LNCAP (cell line): ENCODE measurements around the gene SIX1.

Experiments used
- TF ChIP-seq, protein P1 (sequence below): fragments of 450-650 bp; IDR thresholded peaks from 2 replicates; pipeline ENCODE4 v1.5.1; 2017; ENCODE audit warnings: mild to moderate bottlenecking

SIX1 gene

DNA sequence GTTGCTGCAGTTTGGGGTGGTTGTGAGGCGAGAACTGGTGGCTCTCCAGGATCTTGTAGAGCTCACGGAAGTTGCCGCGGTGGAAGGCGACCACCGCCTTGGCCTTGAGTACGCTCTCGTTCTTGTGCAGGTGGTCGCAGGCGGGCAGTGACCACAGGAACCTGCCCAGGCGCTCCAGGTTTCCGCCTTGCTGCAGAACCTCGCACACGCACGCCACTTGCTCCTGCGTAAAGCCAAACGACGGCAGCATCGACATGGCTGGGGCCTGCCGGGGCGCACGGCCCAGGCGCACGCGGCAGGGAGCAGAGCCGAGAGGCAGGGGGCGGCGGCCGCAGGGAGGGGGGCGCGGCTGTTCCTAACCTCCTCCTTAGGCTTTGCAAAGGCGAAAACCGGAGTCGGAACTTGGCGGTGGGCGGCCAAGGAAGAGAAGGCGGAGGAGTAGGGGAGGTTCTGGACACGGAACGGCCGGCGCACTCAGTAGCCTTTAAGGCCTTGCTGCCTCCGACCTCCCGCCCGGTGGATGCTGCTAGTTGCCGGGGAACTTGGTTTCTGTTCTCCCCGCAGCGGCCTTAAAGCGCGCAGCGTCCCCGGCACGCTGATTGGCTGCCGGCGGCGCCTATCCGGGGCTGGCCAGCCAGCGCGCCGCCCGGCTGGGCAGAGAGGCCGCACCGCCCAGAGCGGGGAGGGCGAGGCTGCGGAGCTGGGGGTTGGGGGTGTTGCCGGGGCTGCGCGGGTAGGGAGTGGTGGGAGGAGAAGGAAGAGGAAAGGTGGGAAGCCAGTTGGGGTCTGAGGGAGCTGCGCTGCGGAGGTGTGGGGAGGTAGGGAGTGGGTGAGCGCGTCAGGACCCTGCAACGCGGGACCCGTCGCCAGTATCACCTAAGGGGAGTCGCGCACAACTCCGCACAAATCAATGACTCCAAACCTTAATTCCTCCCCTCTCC is at the start of gene SIX1:
SIX1 (minus strand) TSS at position 544 of the 941 bp plus-strand sequence; CDS start at position 256, 288 bp downstream.
- TF ChIP-seq, protein P1, sequence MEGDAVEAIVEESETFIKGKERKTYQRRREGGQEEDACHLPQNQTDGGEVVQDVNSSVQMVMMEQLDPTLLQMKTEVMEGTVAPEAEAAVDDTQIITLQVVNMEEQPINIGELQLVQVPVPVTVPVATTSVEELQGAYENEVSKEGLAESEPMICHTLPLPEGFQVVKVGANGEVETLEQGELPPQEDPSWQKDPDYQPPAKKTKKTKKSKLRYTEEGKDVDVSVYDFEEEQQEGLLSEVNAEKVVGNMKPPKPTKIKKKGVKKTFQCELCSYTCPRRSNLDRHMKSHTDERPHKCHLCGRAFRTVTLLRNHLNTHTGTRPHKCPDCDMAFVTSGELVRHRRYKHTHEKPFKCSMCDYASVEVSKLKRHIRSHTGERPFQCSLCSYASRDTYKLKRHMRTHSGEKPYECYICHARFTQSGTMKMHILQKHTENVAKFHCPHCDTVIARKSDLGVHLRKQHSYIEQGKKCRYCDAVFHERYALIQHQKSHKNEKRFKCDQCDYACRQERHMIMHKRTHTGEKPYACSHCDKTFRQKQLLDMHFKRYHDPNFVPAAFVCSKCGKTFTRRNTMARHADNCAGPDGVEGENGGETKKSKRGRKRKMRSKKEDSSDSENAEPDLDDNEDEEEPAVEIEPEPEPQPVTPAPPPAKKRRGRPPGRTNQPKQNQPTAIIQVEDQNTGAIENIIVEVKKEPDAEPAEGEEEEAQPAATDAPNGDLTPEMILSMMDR, result no peak

DNA sequence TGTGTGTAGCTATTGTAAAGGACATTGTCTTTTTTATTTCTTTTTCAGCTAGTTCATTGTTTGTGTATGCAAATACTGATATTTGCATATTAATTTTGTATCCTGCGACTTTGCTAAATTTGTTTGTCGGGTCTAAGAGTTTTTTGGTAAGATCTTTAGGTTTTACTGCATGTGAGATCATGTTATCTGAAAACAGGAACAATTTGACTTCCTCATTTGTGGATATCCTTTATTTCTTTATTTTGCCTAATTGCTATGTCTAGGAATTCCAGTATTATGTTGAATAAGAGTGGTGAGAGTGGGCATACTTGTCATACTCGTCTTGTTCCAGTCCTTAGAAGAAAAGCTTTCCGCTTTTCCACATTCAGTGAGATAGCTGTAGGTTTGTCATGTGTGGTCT is 46.0 kb upstream of the SIX1 start:
- TF ChIP-seq, protein P1, result no peak

DNA sequence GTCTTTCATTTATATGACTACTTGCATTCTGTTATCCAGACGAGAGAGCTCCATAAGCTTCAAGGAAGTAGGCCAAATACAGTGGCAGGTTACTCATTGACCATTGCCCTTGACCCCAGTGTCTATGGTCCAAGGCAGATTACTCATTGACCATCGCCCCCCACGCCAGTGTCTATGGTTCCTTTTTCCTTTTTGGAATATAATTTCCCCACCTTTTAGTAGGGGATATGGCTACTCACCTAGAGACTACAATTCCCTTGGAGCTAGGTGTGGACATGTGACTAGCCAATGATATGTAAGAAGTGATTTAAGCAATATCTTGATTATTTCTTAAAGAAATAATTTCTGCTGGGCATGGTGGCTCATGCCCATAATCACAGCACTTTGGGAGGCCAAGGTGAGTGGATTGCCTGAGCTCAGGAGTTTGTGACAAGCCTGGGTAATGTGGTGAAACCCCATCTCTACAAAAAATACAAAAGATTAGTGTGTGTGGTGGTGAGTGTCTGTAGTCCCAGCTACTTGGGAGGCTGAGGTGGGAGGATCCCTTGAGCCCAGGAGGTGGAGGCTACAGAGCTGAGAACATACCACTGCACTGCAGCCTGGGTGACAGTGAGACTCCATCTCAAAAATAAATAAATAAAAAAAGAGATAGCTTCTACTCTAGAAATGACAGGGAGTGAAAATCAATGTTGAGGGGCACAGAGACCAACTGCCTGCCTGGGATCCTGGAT is 42.3 kb upstream of the SIX1 start:
- TF ChIP-seq, protein P1, result no peak

DNA sequence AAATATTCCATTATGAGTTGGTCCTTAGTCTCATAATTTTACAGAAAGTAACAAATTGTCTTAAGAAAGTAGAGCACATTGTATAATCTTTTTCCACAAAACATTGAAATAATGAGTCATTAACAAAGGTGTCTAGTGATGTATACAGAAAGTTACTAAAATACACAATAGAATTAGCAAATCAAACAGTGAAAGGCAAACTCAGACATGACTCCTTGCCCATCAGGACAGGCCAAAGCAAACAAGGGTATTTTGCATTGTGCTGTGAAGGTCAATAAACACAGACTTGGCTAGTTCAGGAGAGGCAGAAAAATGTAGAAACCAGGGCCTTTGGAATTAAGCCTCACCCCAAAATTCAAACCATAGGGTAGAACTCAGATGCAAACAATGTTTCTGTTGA is 37.6 kb upstream of the SIX1 start:
- TF ChIP-seq, protein P1, result no peak

DNA sequence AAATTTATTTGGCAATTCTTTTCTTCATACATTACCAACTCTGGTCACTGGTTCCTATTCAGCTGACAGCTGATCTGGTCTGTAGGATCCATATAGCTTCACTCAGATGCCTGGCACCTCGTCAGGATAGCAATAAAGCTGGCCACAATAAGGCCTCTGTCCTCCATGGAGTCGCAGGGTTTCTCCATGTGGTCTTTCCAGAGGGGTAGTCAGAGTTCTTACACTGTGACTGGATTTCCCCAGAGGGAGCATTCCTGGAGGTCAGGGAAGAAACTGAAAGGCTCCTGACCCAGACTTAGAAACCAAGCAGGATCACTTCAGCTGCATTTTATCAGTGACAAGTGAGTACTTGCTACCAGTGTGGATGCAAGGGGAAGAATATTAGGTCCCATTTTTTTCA is 34.9 kb upstream of the SIX1 start:
- TF ChIP-seq, protein P1, result no peak

DNA sequence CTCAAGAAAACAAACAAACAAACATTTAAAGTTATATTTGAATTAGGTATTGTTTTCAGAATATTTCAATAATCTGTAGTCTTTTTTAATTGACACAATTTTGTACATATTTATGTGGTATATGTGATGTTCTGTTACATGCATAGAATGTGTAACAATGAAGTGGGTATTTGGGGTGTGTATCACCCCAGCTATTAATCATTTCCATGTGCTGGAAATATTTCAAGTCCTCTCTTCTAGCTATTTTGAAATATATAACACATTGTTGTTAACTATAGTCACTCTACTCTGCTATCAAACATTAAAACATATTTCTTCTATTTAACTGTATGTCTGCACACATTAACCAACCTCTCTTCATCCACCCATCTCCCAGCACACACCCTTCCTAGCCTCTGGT is 32.0 kb upstream of the SIX1 start:
- TF ChIP-seq, protein P1, result no peak

DNA sequence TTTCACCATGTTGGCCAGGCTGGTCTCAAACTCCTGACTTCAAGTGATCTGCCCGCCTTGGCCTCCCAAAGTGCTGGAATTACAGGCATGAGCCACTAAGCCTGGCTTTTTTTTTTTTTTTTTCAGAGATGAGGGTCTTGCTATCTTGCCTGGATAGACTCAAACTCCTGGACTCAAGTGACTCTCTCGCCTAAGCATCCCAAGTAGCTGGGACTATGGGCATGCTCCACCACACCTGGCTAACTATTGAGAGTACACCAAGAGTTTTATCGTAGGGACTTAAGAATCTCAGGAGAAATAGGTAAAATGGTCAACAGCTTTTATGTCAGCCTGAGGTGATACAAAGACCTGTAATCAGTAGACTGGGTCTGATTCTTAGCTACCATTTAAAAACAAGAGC is 31.2 kb upstream of the SIX1 start:
- TF ChIP-seq, protein P1, result no peak
